IMR-90 (cell line): ENCODE results near the gene GZMB. TPM values are rescaled to one million over a fixed set of nuclear protein-coding genes. Genes with fewer than 3 reads are reported as not detected.

Source experiments
- ATAC-seq: fragments of 200-7000 bp; cut with Tn5 transposase; 2 replicates; pipeline ENCODE4 v1.9.1; 2020; ENCODE audit warnings: low read depth, mild to moderate bottlenecking, moderate library complexity
- BruUV-seq: library from RNA; stranded (reverse); fragments of 400-500 nt; replicated peaks from 2 replicates; lab custom pipeline; 2021; lab: Mats Ljungman, UMichigan
- CTCF ChIA-PET: fragments of 300-600 bp; formaldehyde crosslinking; extraction: SDS; loops from one replicate; lab custom pipeline; 2021; ENCODE audit warnings: antibody characterized with exemption; lab: Yijun Ruan, JAX
- POLR2A ChIA-PET: fragments of 300-600 bp; sonication (Branson Sonifier 250); formaldehyde crosslinking; loops from one replicate; lab custom pipeline; 2022; ENCODE audit warnings: antibody characterized with exemption; ENCODE audit not compliant: unreplicated experiment; lab: Charles Lee
- DNase-seq: peaks from one replicate; pipeline ENCODE4 v3.0.0; 2013
- H2AFZ ChIP-seq: replicated peaks from 2 replicates; pipeline ENCODE3; 2013; ENCODE audit warnings: low read length, mild to moderate bottlenecking; ENCODE audit not compliant: poor library complexity
- H2AK5ac ChIP-seq: 2 replicates; pipeline ENCODE4 v1.6.1; 2013; ENCODE audit warnings: low read depth, low read length, inconsistent platforms
- H2AK9ac ChIP-seq: replicated peaks from 2 replicates; pipeline ENCODE3; 2013; ENCODE audit warnings: mild to moderate bottlenecking, low read depth, low read length, moderate library complexity; ENCODE audit not compliant: poor library complexity
- H2BK120ac ChIP-seq: 2 replicates; pipeline ENCODE4 v1.6.1; 2013; ENCODE audit warnings: low read depth, low read length, inconsistent platforms
- H2BK15ac ChIP-seq: 3 replicates; pipeline ENCODE4 v1.6.1; 2013; ENCODE audit warnings: low read depth, low read length, inconsistent platforms
- H2BK20ac ChIP-seq: 2 replicates; pipeline ENCODE4 v1.6.1; 2013; ENCODE audit warnings: low read depth, mild to moderate bottlenecking, inconsistent platforms, low read length, moderate library complexity
- H2BK5ac ChIP-seq: 2 replicates; pipeline ENCODE4 v1.6.1; 2013; ENCODE audit warnings: mild to moderate bottlenecking, low read depth, low read length, inconsistent platforms; ENCODE audit not compliant: poor library complexity, severe bottlenecking
- H3K14ac ChIP-seq: replicated peaks from 2 replicates; pipeline ENCODE4 v1.6.1; 2013; ENCODE audit warnings: low read depth, low read length, inconsistent platforms
- H3K18ac ChIP-seq: 2 replicates; pipeline ENCODE4 v1.6.1; 2013; ENCODE audit warnings: low read depth, low read length, control low read depth
- H3K23ac ChIP-seq: 2 replicates; pipeline ENCODE4 v1.6.1; 2013; ENCODE audit warnings: low read depth, low read length, inconsistent platforms
- H3K27ac ChIP-seq: 2 replicates; pipeline ENCODE4 v1.5.1; 2013; ENCODE audit warnings: mild to moderate bottlenecking, control low read depth, low read length; ENCODE audit not compliant: insufficient read depth
- H3K27me3 ChIP-seq: 2 replicates; pipeline ENCODE4 v1.6.1; 2013; ENCODE audit warnings: low read length; ENCODE audit not compliant: control insufficient read depth, insufficient read depth
- H3K36me3 ChIP-seq: 2 replicates; pipeline ENCODE4 v1.6.1; 2013; ENCODE audit warnings: low read length, mixed read lengths; ENCODE audit not compliant: control insufficient read depth, insufficient read depth
- H3K4ac ChIP-seq: 2 replicates; pipeline ENCODE4 v1.6.1; 2013; ENCODE audit warnings: low read depth, low read length, inconsistent platforms
- H3K4me1 ChIP-seq: 2 replicates; pipeline ENCODE4 v1.6.1; 2013; ENCODE audit warnings: low read length, mixed read lengths; ENCODE audit not compliant: control insufficient read depth, insufficient read depth
- H3K4me2 ChIP-seq: 2 replicates; pipeline ENCODE4 v1.6.1; 2013; ENCODE audit warnings: low read depth, mild to moderate bottlenecking, control low read depth, low read length, moderate library complexity
- H3K4me3 ChIP-seq: 2 replicates; pipeline ENCODE4 v1.5.1; 2013; ENCODE audit warnings: low read depth, mild to moderate bottlenecking, control low read depth, low read length, moderate library complexity; ENCODE audit not compliant: insufficient read depth
- H3K56ac ChIP-seq: 2 replicates; pipeline ENCODE4 v1.6.1; 2013; ENCODE audit warnings: low read length, inconsistent platforms; ENCODE audit not compliant: insufficient read depth; ENCODE audit errors: extremely low read depth
- H3K79me1 ChIP-seq, 2 experiments: 2 replicates each; pipeline ENCODE4 v1.6.1; 2013; ENCODE audit warnings: low read length in 2 of 2, inconsistent platforms in 1 of 2, low read depth in 1 of 2
- H3K9ac ChIP-seq: 2 replicates; pipeline ENCODE4 v1.6.1; 2013; ENCODE audit warnings: low read depth, low read length, control low read depth
- H3K9me1 ChIP-seq: 2 replicates; pipeline ENCODE4 v1.6.1; 2013; ENCODE audit warnings: low read length, inconsistent platforms; ENCODE audit not compliant: insufficient read depth
- H3K9me3 ChIP-seq: 2 replicates; pipeline ENCODE4 v1.6.1; 2013; ENCODE audit warnings: low read length; ENCODE audit not compliant: control insufficient read depth, insufficient read depth
- H4K20me1 ChIP-seq: 2 replicates; pipeline ENCODE4 v1.6.1; 2013; ENCODE audit warnings: low read length, inconsistent platforms; ENCODE audit not compliant: insufficient read depth
- H4K5ac ChIP-seq: 2 replicates; pipeline ENCODE4 v1.6.1; 2013; ENCODE audit warnings: mild to moderate bottlenecking, low read depth, low read length, control low read depth
- H4K8ac ChIP-seq, 2 experiments: 2 replicates each; pipeline ENCODE4 v1.6.1; 2013; ENCODE audit warnings: low read depth in 2 of 2, low read length in 2 of 2, control low read depth in 1 of 2, inconsistent platforms in 1 of 2
- H4K91ac ChIP-seq: 2 replicates; pipeline ENCODE4 v1.6.1; 2013; ENCODE audit warnings: low read depth, low read length, inconsistent platforms; ENCODE audit not compliant: insufficient read depth
- BHLHE40 ChIP-seq: fragments of 150-350 bp; IDR thresholded peaks from 2 replicates; pipeline ENCODE4 v1.6.1; 2016; ENCODE audit warnings: mild to moderate bottlenecking, low read depth, low read length
- MAFK ChIP-seq: IDR thresholded peaks from 2 replicates; pipeline ENCODE4 v1.6.1; 2012; ENCODE audit warnings: low read depth, low read length, improper control_type of control experiment
- NFE2L2 ChIP-seq: fragments of 150-350 bp; IDR thresholded peaks from 2 replicates; pipeline ENCODE4 v1.6.1; 2016; ENCODE audit warnings: low read depth, mild to moderate bottlenecking, low read length
- RCOR1 ChIP-seq: IDR thresholded peaks from 2 replicates; pipeline ENCODE4 v1.6.1; 2012; ENCODE audit warnings: mild to moderate bottlenecking, low read length, improper control_type of control experiment; ENCODE audit not compliant: insufficient replicate concordance
- SMC3 ChIP-seq: fragments of 150-350 bp; IDR thresholded peaks from 2 replicates; pipeline ENCODE4 v1.6.1; 2016; ENCODE audit warnings: low read depth, mild to moderate bottlenecking, antibody characterized with exemption, low read length, moderate library complexity
- WGBS, 2 experiments: methylation state at CpG; one replicate each; pipeline versions ENCODE4 v1.1.5 to v1.1.7; 2013; ENCODE audit warnings: missing lambda C conversion rate in 2 of 2; ENCODE audit not compliant: insufficient read length in 1 of 2; ENCODE audit errors: extremely low coverage in 2 of 2; 5-methylcytosine and 5-hydroxymethylcytosine counted together
- dilution Hi-C: fragments of 300-500 bp; cut with HindIII; formaldehyde crosslinking; loops from one replicate; pipeline ENCODE4 v1.14.3; 2018; ENCODE audit warnings: low sequenced_read_pairs; ENCODE audit not compliant: unreplicated experiment
- in situ Hi-C: fragments of 300-500 bp; cut with MboI; formaldehyde crosslinking; loops from 3 replicates; pipeline ENCODE4 v1.14.3; 2019; ENCODE audit warnings: low sequenced_read_pairs, inconsistent platforms, mixed read lengths
- intact Hi-C: fragments of 100-400 bp; cut with micrococcal nuclease; formaldehyde crosslinking; loops from 2 replicates; pipeline ENCODE4 v1.10.0; 2022
- polyA plus RNA-seq, 3 experiments: library from polyadenylated mRNA; depleted of rRNA; stranded (reverse); fragments of >200 nt; gene quantifications; 2 replicates each; pipeline ENCODE4 v1.2.3, GENCODE V29; 2012; ENCODE audit warnings: low replicate concordance in 1 of 3
- total RNA-seq: library from RNA; depleted of rRNA; stranded (reverse); fragments of >200 nt; gene quantifications from 2 replicates; pipeline ENCODE4 v1.2.3, GENCODE V29; 2012

GZMB gene
- total and polyA plus RNA-seq, 2 of the 4 experiments (the other 2 are of a cell fraction), result not detected

DNA sequence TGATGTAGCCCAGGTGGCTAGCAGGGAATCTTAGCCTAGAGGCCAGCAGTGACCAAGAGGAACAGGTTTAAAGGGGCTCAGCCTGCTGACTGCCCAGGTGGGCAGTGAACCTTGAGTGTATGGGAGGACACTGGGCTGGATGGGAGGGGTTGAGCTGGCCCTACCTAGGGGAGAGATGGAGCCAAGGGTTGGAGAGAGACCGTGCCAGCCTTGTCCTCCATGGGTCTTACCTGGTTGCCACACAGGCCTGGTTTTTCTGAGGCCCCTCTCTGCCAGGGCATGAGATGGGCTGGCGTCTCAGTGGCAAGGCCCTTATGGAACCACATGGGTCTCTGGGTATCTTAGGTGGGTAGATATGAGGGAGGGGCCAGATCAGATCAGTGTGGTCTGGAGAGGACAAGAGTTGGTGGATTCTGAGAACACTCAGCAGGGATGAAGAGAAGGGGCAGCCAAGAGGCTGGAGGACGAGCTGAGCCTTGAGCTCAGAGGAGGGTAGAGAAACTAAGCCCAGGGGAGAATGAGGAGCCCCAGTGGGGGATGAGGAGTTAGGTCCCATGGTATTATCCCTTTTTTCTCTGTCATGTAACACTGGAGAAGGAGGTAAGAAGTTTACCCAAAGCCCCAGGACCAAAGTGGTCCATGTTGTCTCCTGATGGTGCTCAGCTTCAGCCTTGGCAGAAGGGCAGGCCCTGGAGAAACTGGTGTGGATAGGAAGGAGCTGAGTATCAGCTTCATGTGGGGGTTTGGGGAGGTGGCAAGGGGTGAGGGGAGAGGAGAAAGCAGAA lies 3.7 kb downstream of the GZMB start:
- H3K23ac ChIP-seq, result no peak overlapping the region
- 50% methylated on average over 1 of the region's 3 CpGs; no CpG with 5 or more reads in 1 of the 2 experiments for WGBS, 2 experiments
- no peak overlapping the region for H2AFZ ChIP-seq
- POLR2A ChIA-PET, result no interaction called here
- H3K9ac ChIP-seq, result no peak overlapping the region
- DNase-seq (no peak), ATAC-seq (no peak)
- H3K14ac ChIP-seq, result no peak overlapping the region
- H3K18ac ChIP-seq, result no peak overlapping the region
- H2BK20ac ChIP-seq, result no peak overlapping the region
- H3K27ac ChIP-seq, result no peak overlapping the region
- BruUV-seq, result no TSS peak
- dilution Hi-C loops (no loop called here), intact Hi-C loops (no loop called here), in situ Hi-C loops (no loop called here)
- H3K4ac ChIP-seq, result no peak overlapping the region
- H2BK15ac ChIP-seq, result no peak overlapping the region
- H3K56ac ChIP-seq, result no peak overlapping the region
- no peak overlapping the region for H4K8ac ChIP-seq
- CTCF ChIA-PET, result no interaction called here
- H3K9me3 ChIP-seq, result no peaks in the 10 kb centered on the region
- no peak overlapping the region for H2AK5ac ChIP-seq
- no peak overlapping the region for H4K91ac ChIP-seq
- H3K9me1 ChIP-seq, result no peaks in the 10 kb centered on the region
- no peak overlapping the region for H4K5ac ChIP-seq
- no peaks in the 10 kb centered on the region for H3K79me1 ChIP-seq
- H3K36me3 ChIP-seq, result no peaks in the 10 kb centered on the region
- no peak for TF ChIP-seq MAFK
- no peak for TF ChIP-seq NFE2L2
- TF ChIP-seq SMC3, result no peak
- TF ChIP-seq BHLHE40, result no peak
- no peak for TF ChIP-seq RCOR1
- H3K4me3 ChIP-seq, result no peak overlapping the region
- H2BK120ac ChIP-seq, result no peak overlapping the region
- H3K4me2 ChIP-seq, result no peak overlapping the region
- no peak overlapping the region for H2BK5ac ChIP-seq
- no peak overlapping the region for H2AK9ac ChIP-seq
- no peaks in the 10 kb centered on the region for H3K4me1 ChIP-seq
- no peaks in the 10 kb centered on the region for H4K20me1 ChIP-seq
- no peaks in the 10 kb centered on the region for H3K27me3 ChIP-seq
